DMS79 treated with DMSO at 0.1 percent for 48 hours (cell line): ENCODE results near the gene RAD50.
"Not testable (repeated sequence)": the region's sequence is repeated elsewhere in the genome, so short reads cannot be mapped to it uniquely, and the experiment has no call there.

Source experiments
- DNase-seq: peaks from one replicate; lab custom pipeline; 2025; lab: John Stamatoyannopoulos, UW

The RAD50 gene

DNA sequence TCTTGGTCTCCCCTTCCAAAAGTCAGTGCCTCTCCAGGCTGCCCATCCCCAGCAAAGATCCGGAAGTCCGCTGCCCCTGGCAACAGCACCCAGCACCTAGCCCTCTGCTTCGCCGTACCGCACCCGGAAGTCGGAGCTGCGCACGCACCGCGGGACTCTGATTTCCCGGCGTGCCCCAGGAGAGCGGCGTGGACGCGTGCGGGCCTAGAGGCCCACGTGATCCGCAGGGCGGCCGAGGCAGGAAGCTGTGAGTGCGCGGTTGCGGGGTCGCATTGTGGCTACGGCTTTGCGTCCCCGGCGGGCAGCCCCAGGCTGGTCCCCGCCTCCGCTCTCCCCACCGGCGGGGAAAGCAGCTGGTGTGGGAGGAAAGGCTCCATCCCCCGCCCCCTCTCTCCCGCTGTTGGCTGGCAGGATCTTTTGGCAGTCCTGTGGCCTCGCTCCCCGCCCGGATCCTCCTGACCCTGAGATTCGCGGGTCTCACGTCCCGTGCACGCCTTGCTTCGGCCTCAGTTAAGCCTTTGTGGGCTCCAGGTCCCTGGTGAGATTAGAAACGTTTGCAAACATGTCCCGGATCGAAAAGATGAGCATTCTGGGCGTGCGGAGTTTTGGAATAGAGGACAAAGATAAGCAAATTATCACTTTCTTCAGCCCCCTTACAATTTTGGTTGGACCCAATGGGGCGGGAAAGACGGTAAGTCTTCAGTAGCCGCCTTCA, at the start of gene RAD50:
RAD50 (plus strand) TSS at position 215 of the 715 bp plus-strand sequence; CDS start at position 563, 348 bp downstream.
- peak; percentile 46 for DNase-seq

GRCh38 chr5:132510076-132510475, 46.7 kb upstream of the RAD50 start:
- no peak for DNase-seq

DNA sequence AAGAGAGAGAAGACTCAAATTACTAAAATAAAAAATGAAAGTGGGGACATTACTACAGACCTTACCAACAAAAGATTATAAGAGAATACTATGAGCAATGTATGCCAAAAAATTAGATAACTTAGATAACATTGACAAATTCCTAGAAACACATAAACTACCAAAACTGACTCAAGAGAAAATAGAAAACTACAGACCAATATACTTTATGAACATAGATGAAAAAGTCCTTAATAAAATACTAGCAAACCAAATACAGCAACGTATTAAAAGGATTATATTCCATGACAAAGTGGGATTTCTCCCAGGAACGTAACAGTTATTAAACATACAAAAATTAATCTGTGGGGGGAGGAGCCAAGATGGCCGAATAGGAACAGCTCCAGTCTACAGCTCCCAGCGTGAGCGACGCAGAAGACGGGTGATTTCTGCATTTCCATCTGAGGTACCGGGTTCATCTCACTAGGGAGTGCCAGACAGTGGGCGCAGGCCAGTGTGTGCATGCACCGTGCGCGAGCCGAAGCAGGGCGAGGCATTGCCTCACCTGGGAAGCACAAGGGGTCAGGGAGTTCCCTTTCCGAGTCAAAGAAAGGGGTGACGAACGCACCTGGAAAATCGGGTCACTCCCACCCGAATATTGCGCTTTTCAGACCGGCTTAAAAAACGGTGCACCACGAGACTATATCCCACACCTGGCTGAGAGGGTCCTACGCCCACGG, 43.0 kb upstream of the RAD50 start:
- DNase-seq = not testable (repeated sequence)

DNA sequence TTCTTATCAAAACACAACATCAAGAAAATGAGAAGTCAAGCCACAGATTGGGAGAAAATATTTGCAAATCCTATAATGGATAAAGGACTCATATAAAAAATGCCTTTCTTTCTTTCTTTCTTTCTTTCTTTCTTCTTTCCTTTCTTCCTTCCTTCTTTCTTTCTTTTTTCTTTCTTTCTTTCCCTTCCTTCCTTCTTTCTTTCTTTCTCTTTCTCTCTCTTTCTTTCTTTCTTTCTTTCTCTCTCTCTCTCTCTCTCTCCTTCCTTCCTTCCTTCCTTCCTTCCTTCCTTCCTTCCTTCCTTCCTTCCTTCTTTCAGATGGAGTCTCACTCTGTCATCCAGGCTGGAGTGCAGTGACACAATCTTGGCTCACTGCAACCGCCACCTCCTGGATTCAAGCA, 34.7 kb upstream of the RAD50 start:
- DNase-seq = not testable (repeated sequence)

DNA sequence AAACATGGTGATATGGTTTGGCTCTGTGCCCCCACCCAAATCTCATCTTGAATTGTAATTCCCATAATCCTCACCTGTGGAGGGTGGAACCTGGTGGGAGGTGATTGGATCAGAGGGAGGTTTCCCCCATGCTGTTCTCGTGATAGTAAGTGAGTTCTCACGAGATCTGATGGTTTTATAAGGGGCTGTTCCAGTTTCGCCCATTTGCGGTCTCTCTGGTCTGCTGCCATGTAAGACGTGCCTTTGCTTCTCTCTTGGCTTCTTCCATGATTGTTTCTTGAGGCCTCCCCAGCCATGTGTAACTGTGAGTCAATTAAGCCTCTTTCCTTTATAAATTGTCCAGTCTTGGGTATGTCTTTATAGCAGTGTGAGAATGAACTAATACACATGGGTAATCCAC, 31.9 kb upstream of the RAD50 start:
- DNase-seq = not testable (repeated sequence)

GRCh38 chr5:132525299-132525724, 31.5 kb upstream of the RAD50 start:
- DNase-seq = no peak

- peak; percentile 5 for DNase-seq
Observed at GRCh38 chr5:132526290-132526973, 30.3 kb upstream of the RAD50 start.

DNA sequence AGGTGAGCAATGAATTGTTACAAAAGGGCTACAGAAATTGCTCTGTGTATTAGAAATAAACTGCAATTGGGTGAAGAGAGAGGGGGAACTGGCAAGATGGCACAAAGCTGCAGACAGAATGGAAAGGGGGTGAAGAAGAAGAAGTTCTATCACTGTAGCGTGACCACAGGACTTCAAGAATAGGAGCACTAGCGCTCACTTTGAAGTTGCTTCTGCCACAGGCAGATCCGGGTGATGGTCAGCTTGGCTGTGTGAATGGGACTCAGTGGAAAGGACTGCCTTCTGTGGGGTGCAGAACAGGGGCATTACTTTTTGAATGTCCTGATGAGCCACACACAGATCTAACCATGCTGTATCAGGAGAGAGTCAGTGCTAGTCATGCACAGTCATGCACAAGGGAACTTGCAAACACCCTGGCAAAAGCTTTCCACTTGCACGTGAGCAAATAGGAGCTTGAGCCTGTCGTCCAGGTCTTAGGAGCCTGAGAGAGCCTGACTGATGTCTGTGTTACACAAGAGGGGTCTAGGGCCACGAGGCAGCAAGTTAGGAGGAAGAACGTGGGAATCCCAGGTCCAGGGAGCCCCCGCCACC, 29.7 kb upstream of the RAD50 start:
- DNase-seq = no peak

DNA sequence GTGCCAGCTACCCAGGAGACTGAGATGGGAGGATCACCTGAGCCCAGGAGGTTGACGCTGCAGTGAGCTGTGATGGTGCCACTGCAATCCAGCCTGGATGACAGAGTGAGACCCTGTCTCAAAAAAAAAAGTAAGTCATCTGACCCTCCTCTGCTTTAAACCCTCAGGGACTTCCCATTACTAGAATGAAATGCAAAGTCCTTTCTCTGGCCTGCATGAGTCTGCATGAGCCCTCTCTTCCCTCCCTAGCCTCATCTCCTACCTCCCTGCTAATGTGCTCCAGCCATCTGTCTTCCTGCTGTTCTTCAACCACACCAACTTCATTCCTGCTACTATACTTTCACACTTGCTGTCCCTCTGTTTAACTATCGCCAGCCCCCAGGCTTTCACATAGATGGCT, 28.8 kb upstream of the RAD50 start:
- no peak for DNase-seq

DNA sequence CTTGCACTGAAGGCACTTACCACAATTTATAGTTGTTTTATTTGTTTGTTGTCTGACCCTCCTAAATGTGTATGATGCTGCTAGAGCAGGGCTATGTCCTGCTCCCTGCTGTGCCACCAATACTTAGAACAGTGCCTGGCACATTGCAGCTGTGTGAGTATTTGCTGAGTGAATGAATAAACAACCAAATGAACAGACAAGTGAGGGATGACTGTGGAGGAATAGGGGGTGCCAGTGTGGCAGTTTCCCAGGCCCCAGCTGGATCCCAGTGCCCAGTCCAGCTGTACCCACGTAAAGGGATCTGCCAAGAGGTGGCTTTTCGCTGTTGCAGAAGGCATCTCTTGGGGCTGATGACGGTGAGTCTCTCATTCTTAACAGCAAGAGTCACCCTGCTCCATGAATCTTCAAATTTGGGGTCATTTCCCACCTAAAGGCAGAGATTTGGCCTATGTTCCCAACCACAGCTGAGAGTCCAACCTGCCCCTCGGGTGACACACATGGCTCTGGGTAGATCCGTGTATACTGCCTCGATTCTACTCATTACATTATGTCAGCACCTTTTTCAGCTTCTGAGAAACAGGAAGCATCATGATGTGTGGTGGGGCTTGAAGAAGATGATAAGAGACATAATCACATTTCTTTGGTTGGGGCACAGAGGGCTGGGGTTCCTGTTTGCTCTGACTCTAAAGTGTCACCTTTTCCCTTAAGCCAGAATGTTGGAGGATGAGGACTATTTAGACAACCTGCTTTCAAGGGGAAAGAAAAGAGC, 27.7 kb upstream of the RAD50 start:
- no peak for DNase-seq

DNA sequence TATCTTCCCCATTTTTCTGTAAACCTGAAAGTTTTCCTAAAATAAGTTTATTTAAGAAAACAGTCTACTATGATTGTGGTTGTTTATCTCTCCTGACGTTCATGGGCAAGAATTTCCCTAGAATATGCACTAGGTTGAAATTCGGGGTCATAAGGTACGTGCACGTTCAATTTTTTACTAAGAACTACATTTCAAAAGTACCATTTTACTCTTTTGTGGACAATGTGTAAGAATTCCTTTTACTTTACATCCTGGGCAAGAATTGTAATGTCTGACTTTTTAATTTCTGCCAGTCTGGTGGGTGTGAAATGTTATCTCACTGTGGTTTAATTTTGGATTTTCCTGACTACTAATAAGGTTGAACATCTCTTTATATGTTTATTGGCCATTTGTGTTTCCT, 25.8 kb upstream of the RAD50 start:
- DNase-seq = no peak

- no peak for DNase-seq
Observed at GRCh38 chr5:132539716-132540115, 17.1 kb upstream of the RAD50 start.

DNA sequence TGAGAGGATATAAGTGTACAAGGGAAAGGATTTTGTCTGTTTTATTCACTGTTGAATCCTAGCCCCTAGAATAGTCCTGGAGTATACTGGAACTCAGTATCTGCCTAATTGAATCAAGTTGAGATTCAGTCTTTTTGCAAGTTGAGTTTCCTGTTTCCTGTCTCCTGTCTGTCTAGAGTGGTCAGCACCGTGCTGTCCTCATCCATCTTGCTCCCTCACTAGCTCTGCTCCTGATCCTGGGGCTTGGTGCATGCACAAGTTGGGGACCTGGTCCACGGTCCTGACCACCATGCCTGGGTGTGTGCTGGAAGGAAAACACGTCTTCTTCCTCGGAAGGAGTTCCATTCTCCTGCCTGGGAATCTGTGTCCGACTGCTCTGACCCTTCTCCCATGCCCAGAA, 16.6 kb upstream of the RAD50 start:
- no peak for DNase-seq

- DNase-seq = no peak
Observed at GRCh38 chr5:132540764-132541163, 16.0 kb upstream of the RAD50 start.

GRCh38 chr5:132543472-132544201, 13.1 kb upstream of the RAD50 start, which contains the start of gene IL5:
TSS of gene IL5 (minus strand) at chr5:132543522. CDS start at chr5:132543478, 44 bp downstream.
- no peak for DNase-seq

- DNase-seq = no peak
Observed at GRCh38 chr5:132546108-132546507, 10.7 kb upstream of the RAD50 start.

DNA sequence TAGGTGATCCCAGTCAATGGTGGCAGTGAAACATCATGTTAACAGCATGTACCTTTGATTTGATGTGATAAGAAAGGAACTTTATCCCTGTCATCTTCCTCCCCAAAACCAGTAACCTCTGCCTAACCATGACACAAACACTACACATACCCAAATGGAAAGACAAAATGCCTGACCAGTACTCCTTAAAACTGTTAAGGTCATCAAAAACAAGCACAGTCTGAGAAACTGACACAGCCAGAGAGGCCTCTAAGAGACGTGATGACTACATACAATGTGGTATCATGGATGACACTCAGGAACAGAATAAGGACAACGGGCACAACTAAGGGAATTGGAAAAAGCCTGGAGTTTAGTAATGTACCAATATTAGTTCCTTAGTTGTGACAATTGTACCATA, 9.5 kb upstream of the RAD50 start:
- DNase-seq = no peak

GRCh38 chr5:132548834-132549233, 7.9 kb upstream of the RAD50 start:
- DNase-seq = not testable (repeated sequence)

GRCh38 chr5:132549576-132549975, 7.2 kb upstream of the RAD50 start:
- no peak for DNase-seq

DNA sequence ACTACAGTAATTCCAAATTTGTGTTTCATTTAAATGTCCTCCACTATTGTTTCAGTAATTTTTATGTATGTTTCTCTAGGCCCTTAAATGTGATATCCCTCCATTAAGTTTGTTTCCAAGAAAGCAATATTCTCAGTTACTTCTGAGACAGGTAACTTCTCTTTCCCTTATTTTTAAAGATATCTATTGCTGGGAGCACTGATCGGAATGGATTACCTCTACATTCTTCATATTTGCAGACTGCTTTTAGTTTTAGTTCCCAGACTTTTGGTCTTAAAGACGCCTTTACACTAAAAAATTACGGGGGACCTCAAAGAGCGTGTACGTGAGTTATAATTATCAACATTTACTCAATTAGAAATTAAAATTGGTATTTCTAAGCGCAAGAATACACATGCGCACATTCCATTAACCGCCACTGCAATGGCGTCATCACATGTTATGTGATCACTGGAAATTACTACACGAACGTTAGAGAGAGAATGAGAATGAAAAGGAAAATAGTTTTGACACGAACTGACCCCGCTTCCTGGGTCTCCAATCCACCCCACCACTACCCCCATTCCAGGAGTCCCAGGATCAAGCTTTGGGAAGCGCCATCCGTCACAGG, 519 bp upstream of the RAD50 start:
- DNase-seq = no peak
